HepG2 (cell line): ENCODE results near the gene PLSCR4. TPM values are rescaled to one million over a fixed set of nuclear protein-coding genes. Genes with fewer than 3 reads are reported as not detected.

Source experiments
- ARNT ChIP-seq: fragments of 450-650 bp; IDR thresholded peaks from 2 replicates; pipeline ENCODE4 v1.6.1; 2017
- ATRX ChIP-seq: sonication (generic); formaldehyde crosslinking; IDR thresholded peaks from 2 replicates; pipeline ENCODE4 v1.4.0; 2020; ENCODE audit warnings: missing genetic modification reagents, borderline replicate concordance
- E2F1 ChIP-seq: sonication (generic); formaldehyde crosslinking; IDR thresholded peaks from 2 replicates; pipeline ENCODE4 v1.5.0; 2020; ENCODE audit warnings: missing genetic modification reagents
- GRHL1 ChIP-seq: sonication (generic); formaldehyde crosslinking; conservative IDR thresholded peaks from 2 replicates; pipeline ENCODE4 v1.8.0; 2022; ENCODE audit warnings: missing genetic modification reagents
- JUND ChIP-seq: sonication (generic); formaldehyde crosslinking; IDR thresholded peaks from 2 replicates; pipeline ENCODE4 v1.8.0; 2022; ENCODE audit warnings: mild to moderate bottlenecking, missing genetic modification reagents
- PLRG1 ChIP-seq: fragments of 450-650 bp; conservative IDR thresholded peaks from 2 replicates; pipeline ENCODE4 v1.6.1; 2016
- SATB2 ChIP-seq: sonication (generic); formaldehyde crosslinking; IDR thresholded peaks from 2 replicates; pipeline ENCODE4 v1.5.0; 2020; ENCODE audit warnings: missing genetic modification reagents
- SMAD9 ChIP-seq: sonication (generic); formaldehyde crosslinking; IDR thresholded peaks from 2 replicates; pipeline ENCODE4 v1.5.1; 2020; ENCODE audit warnings: mild to moderate bottlenecking, missing genetic modification reagents
- STAT5B ChIP-seq: sonication (generic); formaldehyde crosslinking; IDR thresholded peaks from 2 replicates; pipeline ENCODE4 v1.4.0; 2020; ENCODE audit warnings: missing genetic modification reagents
- TFAP4 ChIP-seq: sonication (generic); IDR thresholded peaks from 2 replicates; pipeline ENCODE4 v1.6.1; 2016; ENCODE audit warnings: low read depth, borderline replicate concordance
- THAP8 ChIP-seq: sonication (generic); formaldehyde crosslinking; IDR thresholded peaks from 2 replicates; pipeline ENCODE4 v1.5.1; 2020; ENCODE audit warnings: missing genetic modification reagents, mild to moderate bottlenecking, borderline replicate concordance
- ZIK1 ChIP-seq: sonication (generic); formaldehyde crosslinking; IDR thresholded peaks from 2 replicates; pipeline ENCODE4 v1.5.0; 2020; ENCODE audit warnings: mild to moderate bottlenecking, low read depth, missing genetic modification reagents, borderline replicate concordance
- ZNF142 ChIP-seq: sonication (generic); formaldehyde crosslinking; IDR thresholded peaks from 2 replicates; pipeline ENCODE4 v1.4.0; 2020; ENCODE audit warnings: missing genetic modification reagents
- ZNF24 ChIP-seq: fragments of 450-650 bp; IDR thresholded peaks from 2 replicates; pipeline ENCODE4 v1.6.1; 2017; ENCODE audit warnings: antibody characterized with exemption, mild to moderate bottlenecking
- ZNF263 ChIP-seq: sonication (generic); formaldehyde crosslinking; IDR thresholded peaks from 2 replicates; pipeline ENCODE4 v1.4.0; 2020; ENCODE audit warnings: missing genetic modification reagents
- ZNF672 ChIP-seq: sonication (generic); formaldehyde crosslinking; IDR thresholded peaks from 2 replicates; pipeline ENCODE4 v1.8.1; 2022; ENCODE audit warnings: missing genetic modification reagents
- ZNF710 ChIP-seq: sonication (generic); formaldehyde crosslinking; IDR thresholded peaks from 2 replicates; pipeline ENCODE4 v1.5.0; 2020; ENCODE audit warnings: mild to moderate bottlenecking, missing genetic modification reagents, borderline replicate concordance
- polyA plus RNA-seq, 8 experiments: library from polyadenylated mRNA; depleted of rRNA in 3 of 8; stranded (reverse) in 7 of 8; unstranded in 1 of 8; fragments of >200 nt; fragmentation: Illumina TruSeq in 4 of 8; extraction: Trizol in 4 of 8; gene quantifications; 2 replicates each; pipeline versions ENCODE4 v1.2.1 to v1.2.3, GENCODE V29; 2011 to 2016; ENCODE audit warnings: low read depth in 4 of 8, missing spikeins in 1 of 8, mixed read lengths in 1 of 8; ENCODE audit not compliant: insufficient read depth in 1 of 8
- total RNA-seq, 5 experiments: library from RNA; depleted of rRNA; stranded (reverse); fragments of >200 nt; fragmentation: Illumina TruSeq; extraction: Trizol; gene quantifications; 2 replicates each; pipeline ENCODE4 v1.2.3, GENCODE V29; 2016; ENCODE audit warnings: low read depth in 1 of 5

The PLSCR4 gene
- total and polyA plus RNA-seq, 2 of the 13 experiments (the other 11 are each of a cell fraction or from before 2014, with no cell fraction given), result 1.5 to 59.0 TPM

GRCh38 chr3:146160964-146161662 is 89.8 kb downstream of the PLSCR4 start, which contains the start of gene PLOD2 (continued):
- TF ChIP-seq ZNF142 (peak; percentile 92), THAP8 (CRISPR knock-in tag) (no peak), ZNF263 (peak; percentile 91), GRHL1 (no peak), SMAD9 (CRISPR knock-in tag) (no peak), JUND (CRISPR knock-in tag) (no peak), ARNT (no peak), ZNF672 (CRISPR knock-in tag) (0 out of 2 replicates have a peak, but pooled peaks have one; percentile 12), SATB2 (CRISPR knock-in tag) (no peak), STAT5B (CRISPR knock-in tag) (no peak), E2F1 (CRISPR knock-in tag) (peak; percentile 87), ATRX (CRISPR knock-in tag) (no peak), TFAP4 (no peak; the same call in 1 of the 2 replicates), ZNF710 (no peak), ZIK1 (CRISPR knock-in tag) (peak; percentile 96), ZNF24 (0 out of 2 replicates have a peak, but pooled peaks have one; percentile 26), PLRG1 (no peak)
